GM12872 (cell line): Measurements from ENCODE around the gene FOSL1.

ENCODE experiments used
- CTCF ChIP-seq: IDR thresholded peaks from 3 replicates; pipeline ENCODE4 v1.5.1; 2011; ENCODE audit warnings: low read depth, mild to moderate bottlenecking, low read length, moderate library complexity; ENCODE audit not compliant: insufficient read depth

The FOSL1 gene

GRCh38 chr11:65867284-65868071 lies 32.7 kb downstream of the FOSL1 start:
- no peak for TF ChIP-seq CTCF

GRCh38 chr11:65866509-65867283 lies 33.5 kb downstream of the FOSL1 start:
- TF ChIP-seq CTCF: no peak

DNA sequence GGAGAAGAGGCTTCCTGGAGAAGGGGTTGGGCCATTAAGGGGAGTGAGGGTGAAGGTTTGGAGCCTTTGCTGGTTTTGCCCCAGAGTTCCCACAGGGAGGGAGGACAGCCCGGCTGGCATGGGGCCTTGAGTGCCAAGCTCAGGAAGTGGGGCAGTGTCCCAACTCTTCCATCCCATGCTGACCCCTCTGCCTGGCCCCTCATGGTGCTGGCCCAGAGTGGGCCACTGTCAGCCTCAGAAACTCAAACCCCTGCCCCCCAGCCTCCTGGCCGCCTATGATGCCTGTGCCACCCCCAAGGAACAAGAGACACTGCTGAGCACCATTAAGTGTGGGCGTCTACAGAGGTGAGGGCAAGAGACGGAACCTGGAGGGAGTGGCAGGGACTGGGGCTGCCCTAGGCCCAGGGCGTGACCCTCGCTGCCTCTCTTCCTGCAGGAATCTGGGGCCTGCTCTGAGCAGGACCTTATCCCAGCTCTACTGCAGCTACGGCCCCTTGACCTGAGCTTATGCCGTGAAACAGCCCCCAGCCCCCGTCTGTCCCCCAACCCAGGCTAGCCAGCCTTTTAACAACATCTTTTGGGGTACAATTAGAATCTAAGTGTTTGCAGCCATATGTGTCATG lies 34.5 kb downstream of the FOSL1 start:
- TF ChIP-seq CTCF: no peak

GRCh38 chr11:65864706-65865471 lies 35.3 kb downstream of the FOSL1 start:
- no peak for TF ChIP-seq CTCF

- no peak for TF ChIP-seq CTCF
These were observed 36.1 kb downstream of the FOSL1 start for GRCh38 chr11:65863889-65864705.

- no peak for TF ChIP-seq CTCF
These were observed 37.0 kb downstream of the FOSL1 start for GRCh38 chr11:65862941-65863888.
